Activated CD8-positive, alpha-beta memory T cell treated with anti-CD3 and anti-CD28 coated beads for 4 hours (primary cell): ENCODE data around the gene PAK3.

ENCODE experiments used
- DNase-seq, 2 donors: peaks; one replicate each; pipeline ENCODE4 v3.0.0-alpha.2; 2020; ENCODE audit warnings: low read depth in 2 of 2

PAK3 gene

GRCh38 chrX:111131572-111131971 lies 35.6 kb downstream of the PAK3 start:
- no peak for DNase-seq

DNA sequence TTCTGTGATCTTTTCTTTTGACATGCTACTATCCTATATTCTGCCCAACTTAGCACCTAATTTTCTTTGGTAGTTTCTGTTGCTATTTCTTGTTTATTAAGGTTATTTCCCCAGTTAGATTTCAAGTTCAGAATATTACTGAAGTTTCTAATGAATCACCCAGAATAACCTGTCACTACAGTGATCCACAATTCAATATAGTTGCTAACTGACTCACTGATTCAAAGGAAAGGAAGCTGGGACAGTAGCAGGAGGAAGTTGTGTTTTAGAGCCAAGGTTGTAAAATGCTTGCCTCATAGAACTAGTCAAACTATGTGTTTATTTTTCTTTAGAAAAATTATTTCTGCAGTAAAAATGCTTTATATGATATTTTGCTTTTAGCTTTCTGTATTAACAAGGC lies 37.4 kb downstream of the PAK3 start:
- no peak for DNase-seq

GRCh38 chrX:111145878-111146277 lies 49.9 kb downstream of the PAK3 start:
- no peak for DNase-seq

DNA sequence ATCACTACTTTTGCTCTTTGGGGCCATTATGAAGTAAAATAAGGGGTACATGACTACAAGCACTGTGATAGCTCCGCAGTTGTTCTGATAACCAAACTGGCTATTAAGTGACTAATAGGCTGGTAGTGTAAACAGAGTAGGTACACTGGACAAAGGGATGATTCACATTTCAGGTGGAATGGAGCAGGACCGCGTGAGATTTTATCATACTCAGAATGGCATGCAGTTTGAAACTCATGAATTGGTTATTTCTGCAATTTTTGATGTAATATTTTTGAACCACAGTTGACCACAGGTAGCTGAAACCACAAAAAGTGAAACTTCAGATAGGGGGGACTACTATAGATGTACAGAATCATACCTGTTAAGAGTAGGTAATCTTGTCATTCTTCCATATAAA lies 55.8 kb downstream of the PAK3 start:
- DNase-seq = no peak

DNA sequence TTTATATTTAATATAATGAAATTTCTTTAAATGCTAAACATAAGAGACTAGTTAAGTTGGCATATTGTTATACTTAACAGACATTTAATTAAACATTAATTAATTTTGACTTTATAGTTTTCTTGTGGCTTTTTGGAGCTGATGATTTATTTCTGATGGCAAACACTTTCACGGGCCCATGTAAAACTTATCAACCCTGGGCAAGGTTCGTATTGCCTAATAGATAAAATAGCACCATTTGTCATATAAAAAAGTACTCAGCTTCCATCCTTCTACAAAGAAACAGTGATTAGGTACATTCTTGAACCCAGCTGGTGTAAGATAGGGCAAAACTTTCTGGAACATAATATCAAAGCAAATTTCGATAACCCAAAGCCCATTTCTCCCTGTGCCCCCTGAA lies 63.2 kb downstream of the PAK3 start:
- DNase-seq = no peak

- no peak for DNase-seq
Observed at GRCh38 chrX:111164728-111165127, 68.7 kb downstream of the PAK3 start.

DNA sequence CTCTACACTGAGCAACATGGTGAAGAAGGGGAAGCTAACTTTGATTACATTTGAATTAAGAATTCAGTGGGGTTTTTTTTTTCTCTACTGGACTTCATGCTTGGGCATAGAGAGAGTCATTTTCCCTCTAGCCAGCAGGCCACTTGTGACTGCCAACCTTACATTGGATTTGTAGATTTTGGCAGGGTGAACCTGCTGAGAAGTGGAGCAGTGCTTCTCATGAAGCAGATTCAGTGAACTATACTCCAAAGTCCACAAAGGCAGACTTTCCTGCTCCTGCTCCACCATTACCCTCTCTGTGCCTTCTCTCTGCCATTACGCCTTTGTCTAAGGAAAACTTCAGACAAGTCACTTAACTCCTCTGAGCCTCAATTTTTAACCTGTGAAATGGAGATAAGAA lies 69.9 kb downstream of the PAK3 start:
- no peak for DNase-seq

DNA sequence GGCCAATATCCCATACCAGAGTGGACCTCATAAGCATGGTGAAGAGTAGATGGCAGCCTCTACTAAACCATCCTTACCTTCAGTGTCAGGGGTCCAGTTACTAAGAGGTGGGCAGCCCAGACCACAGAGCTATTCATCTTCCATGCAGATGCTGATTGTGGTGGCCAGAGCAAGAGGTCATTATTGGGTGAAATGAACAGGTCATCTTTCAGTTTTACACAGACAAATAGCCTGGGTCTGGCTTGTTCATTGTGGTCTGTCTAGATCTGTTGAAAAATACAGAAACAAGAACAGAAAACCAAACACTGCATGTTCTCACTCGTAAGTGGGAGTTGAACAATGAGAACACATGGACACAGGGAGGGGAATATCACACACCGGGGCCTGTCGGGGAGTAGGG lies 71.3 kb downstream of the PAK3 start:
- no peak for DNase-seq

DNA sequence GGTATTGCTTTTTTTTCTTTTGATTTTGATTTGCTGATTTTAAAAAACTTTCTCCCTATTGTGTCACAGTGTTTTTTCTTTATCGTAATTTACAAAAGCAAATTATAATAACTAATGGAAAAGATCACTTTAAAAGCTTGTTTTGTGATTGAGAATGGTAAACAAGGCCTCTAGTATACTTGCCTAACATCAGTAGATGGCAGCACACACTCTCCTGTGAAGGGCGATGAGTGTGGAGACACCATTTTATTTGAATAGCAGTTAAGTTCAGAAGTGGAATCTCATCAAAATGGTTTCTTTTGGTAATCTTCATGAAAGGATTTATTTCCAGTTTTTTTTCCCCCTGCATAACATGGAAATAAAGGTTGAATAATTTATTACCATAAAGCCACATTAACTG lies 72.3 kb downstream of the PAK3 start:
- DNase-seq = no peak

DNA sequence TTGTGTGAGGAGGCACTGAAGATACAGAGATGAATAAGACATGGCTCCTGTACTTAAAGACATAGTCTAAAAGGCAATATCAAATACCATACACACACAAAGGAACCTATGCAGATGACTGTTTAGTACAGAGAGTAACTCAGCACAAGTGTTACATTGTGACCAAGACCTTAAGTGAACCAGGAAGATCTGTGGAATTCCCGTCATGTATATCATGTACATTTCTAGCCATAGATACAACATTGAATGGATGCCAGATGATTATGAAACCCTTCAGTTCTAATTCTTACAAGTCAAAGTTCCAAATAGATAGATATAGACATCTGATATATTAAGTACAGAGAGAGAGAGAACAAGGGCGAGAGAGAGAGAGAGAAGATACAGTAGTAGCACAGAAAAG lies 73.2 kb downstream of the PAK3 start:
- no peak for DNase-seq

DNA sequence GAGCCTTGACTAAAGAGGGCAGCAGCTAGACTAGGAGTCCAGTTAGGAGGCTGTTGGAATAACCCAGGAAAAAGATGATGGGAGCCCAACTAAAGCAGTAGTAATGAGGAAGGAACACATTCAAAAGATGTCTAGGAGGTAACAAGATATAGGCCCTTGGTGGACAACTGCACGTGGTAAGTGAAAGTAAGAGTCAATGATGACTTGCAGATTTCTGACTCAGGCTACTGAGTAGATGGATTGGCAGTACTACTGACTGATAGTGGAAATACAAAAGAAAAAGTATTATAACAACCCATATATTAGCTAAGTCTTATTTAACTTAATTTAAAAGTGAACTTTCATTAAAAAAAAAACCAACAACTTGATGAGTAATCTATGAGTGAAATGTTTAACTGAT lies 74.0 kb downstream of the PAK3 start:
- no peak for DNase-seq

- DNase-seq = no peak
Observed at GRCh38 chrX:111180750-111181240, 84.8 kb downstream of the PAK3 start.

GRCh38 chrX:111181951-111182350 lies 86.0 kb downstream of the PAK3 start:
- no peak for DNase-seq

DNA sequence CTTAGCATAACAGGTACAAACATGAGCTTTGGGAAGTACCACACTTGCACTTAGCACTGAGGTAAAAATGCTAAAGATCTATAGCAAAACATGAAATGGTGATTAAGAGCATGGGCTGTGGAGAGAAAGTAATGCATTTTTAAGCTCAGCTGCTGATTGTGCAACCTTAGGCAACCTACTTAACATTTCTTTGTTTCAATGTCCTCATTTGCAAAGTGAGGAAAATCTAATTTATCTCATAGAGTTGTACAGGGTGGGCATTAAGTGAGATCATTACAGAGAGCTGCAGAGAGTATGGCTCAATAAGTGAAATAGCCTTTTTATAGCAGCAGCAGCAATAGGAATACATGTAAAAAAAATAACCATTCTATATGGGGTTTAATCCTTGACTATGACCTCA lies 87.0 kb downstream of the PAK3 start:
- DNase-seq = no peak

DNA sequence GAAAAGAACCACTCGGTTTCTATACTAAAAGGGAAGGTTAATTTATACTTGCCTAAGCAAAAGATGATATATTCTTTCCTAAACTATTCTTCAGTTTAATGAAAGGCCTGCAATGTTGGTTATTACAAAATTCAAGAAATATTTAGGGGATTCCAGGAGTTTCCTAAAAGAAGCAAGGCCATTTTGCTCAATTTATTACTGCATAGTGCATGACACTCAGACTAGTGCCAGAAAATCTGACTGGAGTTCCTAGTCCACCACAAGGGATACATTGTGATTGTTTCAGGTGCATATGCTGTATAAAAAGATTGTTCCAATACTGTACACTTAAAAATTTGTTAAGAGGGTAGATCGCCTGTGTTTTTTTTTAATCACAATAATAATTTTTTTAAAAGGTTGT lies 95.6 kb downstream of the PAK3 start:
- DNase-seq = no peak

GRCh38 chrX:111199505-111199904 lies 103.5 kb downstream of the PAK3 start:
- no peak for DNase-seq

DNA sequence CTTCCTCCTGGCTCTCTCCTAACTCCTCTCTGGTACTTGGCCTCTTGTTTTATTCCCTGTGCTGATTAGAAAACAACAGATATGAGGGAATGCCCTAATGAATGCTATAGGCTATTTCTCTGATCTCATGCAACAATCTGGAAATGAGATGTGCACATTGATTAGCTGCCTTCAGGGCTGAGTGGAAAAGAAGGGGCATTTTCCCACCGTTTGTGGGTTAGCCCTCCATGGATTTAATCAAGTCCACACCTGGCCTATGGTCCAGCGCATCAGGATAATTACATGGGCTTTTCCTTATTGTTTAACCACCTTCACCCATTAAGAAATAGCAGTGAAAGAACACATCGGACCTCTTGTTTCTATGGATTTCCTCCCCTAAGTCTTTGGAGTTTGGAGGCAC lies 104.3 kb downstream of the PAK3 start:
- DNase-seq = no peak

DNA sequence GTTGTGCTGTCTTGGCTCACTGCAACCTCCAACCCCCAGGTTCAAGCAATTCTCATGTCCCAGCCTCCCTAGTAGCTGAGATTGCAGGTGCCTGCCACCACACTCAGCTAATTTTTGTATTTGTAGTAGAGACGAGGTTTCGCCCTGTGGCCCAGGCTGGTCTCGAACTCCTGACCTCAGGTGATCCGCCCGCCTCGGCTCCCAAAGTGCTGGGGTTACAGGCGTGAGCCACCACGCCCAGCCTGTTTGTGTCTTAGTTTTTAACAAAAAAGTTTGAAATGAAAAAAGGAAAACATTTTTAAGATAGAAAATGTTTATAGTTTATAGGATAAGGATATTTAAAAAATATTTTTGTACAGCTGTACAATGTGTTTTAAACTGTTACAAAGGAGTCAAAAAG lies 111.9 kb downstream of the PAK3 start:
- no peak for DNase-seq

DNA sequence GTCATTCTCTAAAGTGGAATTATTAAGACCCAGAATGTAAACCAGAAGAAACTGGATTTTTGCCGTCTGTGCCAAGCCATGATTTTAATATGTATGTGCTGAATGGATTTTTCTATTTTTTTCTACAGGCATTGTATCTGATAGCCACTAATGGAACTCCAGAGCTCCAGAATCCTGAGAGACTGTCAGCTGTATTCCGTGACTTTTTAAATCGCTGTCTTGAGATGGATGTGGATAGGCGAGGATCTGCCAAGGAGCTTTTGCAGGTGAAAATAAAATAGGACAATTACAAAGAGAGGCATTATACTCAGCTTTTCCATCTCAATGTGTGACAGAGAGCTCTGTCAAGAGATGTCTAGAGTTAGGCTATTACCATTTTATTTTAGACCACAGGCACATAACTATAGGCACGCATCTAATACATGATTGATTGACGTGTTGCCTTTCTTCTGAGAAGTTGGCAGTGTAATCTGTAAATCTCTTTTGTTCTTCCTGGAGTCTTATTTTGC lies 120.4 kb downstream of the PAK3 start:
- DNase-seq = no peak

DNA sequence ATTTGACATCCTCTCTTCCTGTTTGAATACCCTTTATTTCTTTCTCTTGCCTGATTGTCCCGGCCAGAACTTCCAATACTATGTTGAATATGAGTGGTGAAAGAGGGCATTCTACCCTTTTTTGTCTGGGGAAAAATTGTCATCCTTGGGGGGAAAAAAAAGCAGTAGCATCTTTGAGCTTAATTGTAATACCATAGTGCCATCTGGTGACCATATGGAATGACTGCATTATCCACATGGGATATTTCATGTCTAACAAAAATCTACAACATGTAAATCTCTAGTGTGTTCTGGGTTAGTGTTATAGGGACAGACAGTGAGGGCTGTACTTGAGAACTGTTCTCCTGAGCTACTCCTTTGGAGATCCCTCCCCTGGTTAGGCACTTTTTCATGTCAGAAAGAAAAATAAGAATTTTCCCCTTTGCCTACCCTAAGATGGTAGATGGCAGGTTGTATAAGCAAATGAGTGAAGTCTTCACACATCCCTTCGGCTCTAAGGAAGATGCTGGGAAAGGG lies 148.3 kb downstream of the PAK3 start:
- no peak for DNase-seq

- no peak for DNase-seq
Observed at GRCh38 chrX:111254896-111255693, 159.1 kb downstream of the PAK3 start.

DNA sequence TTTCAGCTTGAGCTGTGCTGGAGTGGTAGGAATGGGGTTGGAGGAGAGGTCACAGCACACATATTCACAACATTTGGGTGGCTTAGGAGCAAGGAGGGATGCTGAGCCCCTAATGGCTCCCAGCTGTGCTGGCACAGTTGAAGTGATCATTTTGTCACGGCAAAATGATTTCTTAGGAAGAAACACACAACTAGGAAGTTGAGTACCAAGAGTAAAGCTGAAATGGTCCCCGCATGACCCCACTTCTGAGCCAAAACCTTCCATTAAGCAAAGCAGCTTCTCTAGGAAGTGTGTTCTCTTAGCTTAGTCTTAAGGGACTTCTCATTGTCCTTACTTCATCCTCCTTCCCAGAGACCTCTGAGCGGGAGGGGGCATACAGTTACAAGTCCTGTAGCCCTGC lies 161.7 kb downstream of the PAK3 start:
- DNase-seq = no peak

DNA sequence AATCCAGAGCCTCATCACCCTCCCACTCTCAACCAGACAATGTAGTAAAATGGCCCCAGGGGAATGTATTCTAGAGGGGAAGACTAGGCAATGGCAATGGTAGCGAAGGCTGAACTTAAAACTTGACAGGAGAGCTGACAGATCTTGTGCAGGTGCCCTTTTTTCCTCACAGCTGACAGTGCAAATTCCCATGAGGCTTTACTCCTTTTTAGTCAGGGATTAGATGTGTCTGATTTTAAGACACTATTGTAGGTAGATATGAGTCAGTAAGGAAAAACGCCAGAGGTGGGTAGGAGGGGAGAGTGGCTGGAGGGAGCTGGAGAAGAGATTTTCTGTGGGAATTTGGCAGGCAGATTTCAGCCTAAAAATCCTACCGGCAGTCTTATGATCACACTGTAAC lies 163.6 kb downstream of the PAK3 start:
- no peak for DNase-seq

GRCh38 chrX:111260451-111260850 lies 164.5 kb downstream of the PAK3 start:
- DNase-seq = no peak
